Gastroesophageal sphincter (tissue), 3 donors: ENCODE results near the gene GPR137.

Experiments
- CTCF ChIP-seq, 4 experiments: fragments of 200-600 bp in 2 of 4; fragments of 450-650 bp in 2 of 4; sonication (generic) in 1 of 4; IDR thresholded peaks; one replicate each; pipeline ENCODE4 v1.5.1; 2017 to 2019; ENCODE audit warnings: antibody characterized with exemption in 4 of 4, mild to moderate bottlenecking in 2 of 4, moderate library complexity in 2 of 4
- EP300 ChIP-seq: sonication (generic); formaldehyde crosslinking; IDR thresholded peaks from one replicate; pipeline ENCODE4 v1.6.1; 2017; ENCODE audit warnings: antibody characterized with exemption, mild to moderate bottlenecking
- POLR2AphosphoS5 ChIP-seq: sonication (generic); formaldehyde crosslinking; IDR thresholded peaks from one replicate; pipeline ENCODE4 v1.6.1; 2017; ENCODE audit warnings: antibody characterized with exemption

GRCh38 chr11:64241241-64241490 lies 44.5 kb upstream of the GPR137 start:
- TF ChIP-seq CTCF (IDR thresholded peaks at IDR 0.05) (no peak), EP300 (no peak), POLR2AphosphoS5 (no peak)
